H9 (cell line): Measurements from ENCODE around the gene PFKP. TPM values are rescaled to one million over a fixed set of nuclear protein-coding genes. Genes with fewer than 3 reads are reported as not detected.

Source experiments
- DNase-seq: peaks from one replicate; pipeline ENCODE4 v3.0.0-alpha.2; 2017
- H2AFZ ChIP-seq: one replicate; pipeline ENCODE4 v1.6.1; 2013; ENCODE audit warnings: mild to moderate bottlenecking, low read length, control low read depth, moderate library complexity
- H2AK5ac ChIP-seq: 2 replicates; pipeline ENCODE4 v1.6.1; 2013; ENCODE audit warnings: low read length, control low read depth, mixed read lengths; ENCODE audit not compliant: insufficient read length
- H2BK120ac ChIP-seq: one replicate; pipeline ENCODE4 v1.6.1; 2013; ENCODE audit warnings: low read depth, mild to moderate bottlenecking, low read length, control low read depth, inconsistent platforms; ENCODE audit not compliant: poor library complexity, severe bottlenecking
- H2BK12ac ChIP-seq: 2 replicates; pipeline ENCODE4 v1.6.1; 2013; ENCODE audit warnings: low read length, control low read depth, mixed read lengths, low read depth; ENCODE audit not compliant: insufficient read length
- H2BK15ac ChIP-seq: 2 replicates; pipeline ENCODE4 v1.6.1; 2013; ENCODE audit warnings: low read depth, low read length, control low read depth
- H2BK20ac ChIP-seq: one replicate; pipeline ENCODE4 v1.6.1; 2013; ENCODE audit warnings: low read depth, mild to moderate bottlenecking, low read length, control low read depth, inconsistent platforms; ENCODE audit not compliant: poor library complexity, severe bottlenecking
- H2BK5ac ChIP-seq: 2 replicates; pipeline ENCODE4 v1.6.1; 2013; ENCODE audit warnings: low read length, control low read depth, mixed read lengths; ENCODE audit not compliant: insufficient read length
- H3K14ac ChIP-seq: 2 replicates; pipeline ENCODE4 v1.6.1; 2013; ENCODE audit warnings: low read length, control low read depth; ENCODE audit not compliant: insufficient read depth
- H3K18ac ChIP-seq: 2 replicates; pipeline ENCODE4 v1.6.1; 2013; ENCODE audit warnings: low read depth, mild to moderate bottlenecking, mixed read lengths, low read length, control low read depth; ENCODE audit not compliant: insufficient read length
- H3K23ac ChIP-seq: 2 replicates; pipeline ENCODE4 v1.6.1; 2013; ENCODE audit warnings: low read length, control low read depth, mixed read lengths, low read depth; ENCODE audit not compliant: insufficient read length
- H3K23me2 ChIP-seq: 2 replicates; pipeline ENCODE4 v1.6.1; 2013; ENCODE audit warnings: low read depth, mild to moderate bottlenecking, mixed read lengths, low read length, control low read depth; ENCODE audit not compliant: insufficient read length, poor library complexity, severe bottlenecking
- H3K27ac ChIP-seq: 2 replicates; pipeline ENCODE4 v1.5.1; 2013; ENCODE audit warnings: low read length, control low read depth, mixed read lengths, low read depth; ENCODE audit not compliant: insufficient read length
- H3K27me3 ChIP-seq: 2 replicates; pipeline ENCODE4 v1.6.1; 2013; ENCODE audit warnings: low read length, control low read depth, inconsistent platforms; ENCODE audit not compliant: insufficient read depth
- H3K4ac ChIP-seq: 2 replicates; pipeline ENCODE4 v1.6.1; 2013; ENCODE audit warnings: low read depth, mild to moderate bottlenecking, control low read depth, inconsistent platforms, low read length, moderate library complexity
- H3K4me1 ChIP-seq: 2 replicates; pipeline ENCODE4 v1.6.1; 2013; ENCODE audit warnings: low read length, control low read depth, inconsistent platforms; ENCODE audit not compliant: insufficient read depth
- H3K4me2 ChIP-seq: 2 replicates; pipeline ENCODE4 v1.6.1; 2013; ENCODE audit warnings: low read length, control low read depth, mixed read lengths; ENCODE audit not compliant: insufficient read length, insufficient read depth
- H3K56ac ChIP-seq: 2 replicates; pipeline ENCODE4 v1.6.1; 2013; ENCODE audit warnings: low read depth, mild to moderate bottlenecking, mixed read lengths, low read length, control low read depth; ENCODE audit not compliant: insufficient read length
- H3K79me1 ChIP-seq: 2 replicates; pipeline ENCODE4 v1.6.1; 2013; ENCODE audit warnings: low read depth, mild to moderate bottlenecking, moderate library complexity, low read length, control low read depth, inconsistent platforms; ENCODE audit not compliant: insufficient read depth, poor library complexity, severe bottlenecking
- H3K79me2 ChIP-seq: 2 replicates; pipeline ENCODE4 v1.6.1; 2013; ENCODE audit warnings: low read length, control low read depth, inconsistent platforms; ENCODE audit not compliant: insufficient read depth
- H3K9ac ChIP-seq: 2 replicates; pipeline ENCODE4 v1.6.1; 2013; ENCODE audit warnings: low read length, control low read depth, mixed read lengths; ENCODE audit not compliant: insufficient read length; ENCODE audit errors: extremely low read depth
- H3K9me3 ChIP-seq: one replicate; pipeline ENCODE4 v1.6.1; 2013; ENCODE audit warnings: low read depth, low read length, inconsistent platforms; ENCODE audit not compliant: control insufficient read depth
- H3T11ph ChIP-seq: one replicate; pipeline ENCODE4 v1.6.1; 2013; ENCODE audit warnings: mild to moderate bottlenecking, low read length, control low read depth, inconsistent platforms
- H4K20me1 ChIP-seq: one replicate; pipeline ENCODE4 v1.6.1; 2013; ENCODE audit not compliant: control insufficient read depth, insufficient read length, insufficient read depth
- H4K5ac ChIP-seq: 2 replicates; pipeline ENCODE4 v1.6.1; 2013; ENCODE audit warnings: low read depth, mild to moderate bottlenecking, mixed read lengths, low read length, control low read depth; ENCODE audit not compliant: insufficient read length
- H4K8ac ChIP-seq: replicated peaks from 2 replicates; pipeline ENCODE4 v1.6.1; 2013; ENCODE audit warnings: low read length, control low read depth, mixed read lengths, low read depth; ENCODE audit not compliant: insufficient read length
- H4K91ac ChIP-seq: 2 replicates; pipeline ENCODE4 v1.6.1; 2013; ENCODE audit warnings: low read depth, mild to moderate bottlenecking, moderate library complexity, mixed read lengths, low read length, control low read depth; ENCODE audit not compliant: insufficient read length
- H3K27ac Mint-ChIP-seq, 3 experiments: 2 replicates in 2 of 3; 3 replicates in 1 of 3; pipeline ENCODE4 v1.8.0; 2020 to 2021; ENCODE audit warnings: mixed read lengths in 3 of 3, mild to moderate bottlenecking in 1 of 3, moderate library complexity in 1 of 3
- H3K27me3 Mint-ChIP-seq: 2 replicates; pipeline ENCODE4 v1.8.0; 2021; ENCODE audit warnings: low read depth, mild to moderate bottlenecking, moderate library complexity, mixed read lengths
- H3K36me3 Mint-ChIP-seq, 3 experiments: 2 replicates in 2 of 3; 3 replicates in 1 of 3; pipeline ENCODE4 v1.8.0; 2020 to 2021; ENCODE audit warnings: low read depth in 3 of 3, mixed read lengths in 3 of 3; ENCODE audit not compliant: insufficient read depth in 1 of 3
- H3K4me1 Mint-ChIP-seq, 2 experiments: 2 replicates each; pipeline ENCODE4 v1.8.0; 2020; ENCODE audit warnings: mixed read lengths in 2 of 2
- H3K4me3 Mint-ChIP-seq, 2 experiments: 2 replicates in 1 of 2; 3 replicates in 1 of 2; pipeline ENCODE4 v1.8.0; 2020 to 2021; ENCODE audit warnings: mild to moderate bottlenecking in 2 of 2, mixed read lengths in 2 of 2, moderate library complexity in 1 of 2
- H3K9me3 Mint-ChIP-seq, 2 experiments: 2 replicates in 1 of 2; 3 replicates in 1 of 2; pipeline ENCODE4 v1.8.0; 2020; ENCODE audit warnings: mild to moderate bottlenecking in 2 of 2, mixed read lengths in 2 of 2, moderate library complexity in 1 of 2
- WGBS: extraction: QIAGEN DNeasy Blood & Tissue Kit; methylation state at CpG from one replicate; pipeline ENCODE4 v1.1.7; 2013; ENCODE audit warnings: missing lambda C conversion rate, low lambda C conversion rate, mixed read lengths; ENCODE audit not compliant: insufficient read length; ENCODE audit errors: extremely low coverage; 5-methylcytosine and 5-hydroxymethylcytosine counted together
- total RNA-seq: library from RNA; stranded (reverse); gene quantifications from 2 replicates; pipeline ENCODE4 v1.2.1, GENCODE V29; 2021
- TF ChIP-seq, protein P1 (sequence below): fragments of 200-600 bp; sonication (generic); conservative IDR thresholded peaks from 3 replicates; pipeline ENCODE4 v1.8.0; 2021; ENCODE audit warnings: antibody characterized with exemption, mild to moderate bottlenecking

PFKP gene
- total RNA-seq, 1 experiment from 2014 or later, result 145 TPM

GRCh38 chr10:3081383-3081981, 14.1 kb downstream of the PFKP start:
- H3K9me3 Mint-ChIP-seq, result no peaks in the 10 kb centered on the region
- no peaks in the 10 kb centered on the region for H3K27me3 Mint-ChIP-seq
- H3K27ac Mint-ChIP-seq, result no peak overlapping the region
- H4K91ac ChIP-seq, result no peak overlapping the region
- no peaks in the 10 kb centered on the region for H3K27me3 ChIP-seq
- H2BK12ac ChIP-seq, result no peak overlapping the region
- DNase-seq, result no peak
- H3K4ac ChIP-seq, result no peak overlapping the region
- H4K5ac ChIP-seq, result no peak overlapping the region
- H3K9ac ChIP-seq, result no peak overlapping the region
- H2AK5ac ChIP-seq, result no peak overlapping the region
- H2BK20ac ChIP-seq, result no peak overlapping the region
- no peak overlapping the region for H2BK120ac ChIP-seq
- H4K8ac ChIP-seq, result no peak overlapping the region
- no peaks in the 10 kb centered on the region for H3K23me2 ChIP-seq
- no peak overlapping the region for H3K4me2 ChIP-seq
- H3K79me1 ChIP-seq, result peaks cover 8% of the 10 kb centered on the region
- no peak overlapping the region for H3K27ac ChIP-seq
- H3K56ac ChIP-seq, result no peak overlapping the region
- no peak overlapping the region for H2BK15ac ChIP-seq
- no peaks in the 10 kb centered on the region for H4K20me1 ChIP-seq
- no peak overlapping the region for H2BK5ac ChIP-seq
- H3K18ac ChIP-seq, result no peak overlapping the region
- no peak overlapping the region for H2AFZ ChIP-seq
- H3K79me2 ChIP-seq, result peaks cover 8% of the 10 kb centered on the region; the same call in 1 of the 2 replicates
- peaks cover 28 to 47% of the 10 kb centered on the region in 2 experiments for H3K4me1 Mint-ChIP-seq
- no peak overlapping the region for H3K23ac ChIP-seq
- H3K4me3 Mint-ChIP-seq, result no peak overlapping the region
- no peaks in the 10 kb centered on the region for H3K9me3 ChIP-seq
- TF ChIP-seq, protein P1, sequence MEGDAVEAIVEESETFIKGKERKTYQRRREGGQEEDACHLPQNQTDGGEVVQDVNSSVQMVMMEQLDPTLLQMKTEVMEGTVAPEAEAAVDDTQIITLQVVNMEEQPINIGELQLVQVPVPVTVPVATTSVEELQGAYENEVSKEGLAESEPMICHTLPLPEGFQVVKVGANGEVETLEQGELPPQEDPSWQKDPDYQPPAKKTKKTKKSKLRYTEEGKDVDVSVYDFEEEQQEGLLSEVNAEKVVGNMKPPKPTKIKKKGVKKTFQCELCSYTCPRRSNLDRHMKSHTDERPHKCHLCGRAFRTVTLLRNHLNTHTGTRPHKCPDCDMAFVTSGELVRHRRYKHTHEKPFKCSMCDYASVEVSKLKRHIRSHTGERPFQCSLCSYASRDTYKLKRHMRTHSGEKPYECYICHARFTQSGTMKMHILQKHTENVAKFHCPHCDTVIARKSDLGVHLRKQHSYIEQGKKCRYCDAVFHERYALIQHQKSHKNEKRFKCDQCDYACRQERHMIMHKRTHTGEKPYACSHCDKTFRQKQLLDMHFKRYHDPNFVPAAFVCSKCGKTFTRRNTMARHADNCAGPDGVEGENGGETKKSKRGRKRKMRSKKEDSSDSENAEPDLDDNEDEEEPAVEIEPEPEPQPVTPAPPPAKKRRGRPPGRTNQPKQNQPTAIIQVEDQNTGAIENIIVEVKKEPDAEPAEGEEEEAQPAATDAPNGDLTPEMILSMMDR, result no peak
- no peak overlapping the region for H3T11ph ChIP-seq
- no peak overlapping the region for H3K14ac ChIP-seq
- no CpG with 5 or more reads among the region's 8 CpGs for WGBS
- H3K36me3 Mint-ChIP-seq, result peaks cover 14 to 40% (median 27%) of the 10 kb centered on the region in 3 experiments
- peaks cover 14% of the 10 kb centered on the region for H3K4me1 ChIP-seq
